KMS-11 (cell line): ENCODE data around the gene TOR1AIP1.
A peak's percentile ranks its signal among the peaks of the same experiment; 100 is the strongest.
"Not testable (repeated sequence)": the region's sequence is repeated elsewhere in the genome, so short reads cannot be mapped to it uniquely, and the experiment has no call there.

ENCODE experiments used
- H2AFZ ChIP-seq: fragments of 200-600 bp; sonication (generic); 2 replicates; pipeline ENCODE4 v1.6.1; 2016; ENCODE audit warnings: antibody characterized with exemption, mixed run types, low read depth
- H3K27ac ChIP-seq: fragments of 200-600 bp; sonication (generic); 2 replicates; pipeline ENCODE4 v1.6.1; 2016; ENCODE audit warnings: mild to moderate bottlenecking, mixed run types
- H3K27me3 ChIP-seq: fragments of 200-600 bp; sonication (generic); 2 replicates; pipeline ENCODE4 v1.6.1; 2017; ENCODE audit warnings: mild to moderate bottlenecking, low read depth, mixed run types, moderate library complexity; ENCODE audit not compliant: insufficient read depth
- H3K36me3 ChIP-seq: fragments of 200-600 bp; sonication (generic); 2 replicates; pipeline ENCODE4 v1.6.1; 2017; ENCODE audit warnings: mild to moderate bottlenecking, mixed run types; ENCODE audit not compliant: insufficient read depth
- H3K4me1 ChIP-seq: fragments of 200-600 bp; sonication (generic); 2 replicates; pipeline ENCODE4 v1.6.1; 2016; ENCODE audit warnings: mild to moderate bottlenecking, low read depth, mixed run types; ENCODE audit not compliant: poor library complexity, severe bottlenecking
- H3K4me2 ChIP-seq: fragments of 200-600 bp; sonication (generic); 2 replicates; pipeline ENCODE4 v1.7.0; 2016; ENCODE audit warnings: mild to moderate bottlenecking, mixed run types
- H3K4me3 ChIP-seq: fragments of 200-600 bp; sonication (generic); IDR thresholded peaks from 2 replicates; pipeline ENCODE4 v1.6.1; 2017; ENCODE audit warnings: low read depth, low read length, mixed read lengths; ENCODE audit not compliant: insufficient read depth
- H3K79me2 ChIP-seq: fragments of 200-600 bp; sonication (generic); 2 replicates; pipeline ENCODE4 v1.6.1; 2016; ENCODE audit warnings: low read depth, mixed run types; ENCODE audit not compliant: insufficient read depth
- H3K9ac ChIP-seq: fragments of 200-600 bp; sonication (generic); 2 replicates; pipeline ENCODE4 v1.6.1; 2016; ENCODE audit warnings: mild to moderate bottlenecking, mixed run types
- H4K20me1 ChIP-seq: fragments of 200-600 bp; sonication (generic); 2 replicates; pipeline ENCODE4 v1.6.1; 2016; ENCODE audit warnings: mild to moderate bottlenecking, mixed run types; ENCODE audit not compliant: insufficient read depth
- CTCF ChIP-seq: fragments of 200-600 bp; sonication (generic); conservative IDR thresholded peaks from 2 replicates; pipeline ENCODE4 v1.6.1; 2017; ENCODE audit warnings: low read depth, mild to moderate bottlenecking, antibody characterized with exemption, low read length, moderate library complexity, mixed read lengths

TOR1AIP1 gene

GRCh38 chr1:179882253-179883039 is at the start of gene TOR1AIP1:
TOR1AIP1 (plus strand) TSS chr1:179882285; CDS start chr1:179882503, 218 bp downstream.
- H2AFZ ChIP-seq, result peak within 1 kb of the TSS; percentile 90
- TF ChIP-seq CTCF, result no peak
- peak within 1 kb of the TSS; percentile 87 for H3K4me3 ChIP-seq
- peaks cover 70% of the 10 kb centered on the region for H3K4me1 ChIP-seq
- no peaks in the 10 kb centered on the region for H4K20me1 ChIP-seq
- H3K27ac ChIP-seq, result peak within 1 kb of the TSS; percentile 96
- no peaks in the 10 kb centered on the region for H3K27me3 ChIP-seq
- H3K9ac ChIP-seq, result peak within 1 kb of the TSS; percentile 97
- H3K79me2 ChIP-seq, result peaks cover 44% of the 10 kb centered on the region
- H3K36me3 ChIP-seq, result no peaks in the 10 kb centered on the region; the same call in 1 of the 2 replicates
- H3K4me2 ChIP-seq, result peak within 1 kb of the TSS; percentile 88

- not testable (repeated sequence) for H2AFZ ChIP-seq
Observed at GRCh38 chr1:179836686-179837445, 45.2 kb upstream of the TOR1AIP1 start.

GRCh38 chr1:179840107-179840506 is 42.0 kb upstream of the TOR1AIP1 start:
- H3K4me2 ChIP-seq, result no peak overlapping the region
- no peaks in the 10 kb centered on the region for H3K27me3 ChIP-seq
- no peaks in the 10 kb centered on the region for H4K20me1 ChIP-seq
- no peak overlapping the region for H2AFZ ChIP-seq
- H3K36me3 ChIP-seq, result no peaks in the 10 kb centered on the region
- H3K27ac ChIP-seq, result no peak overlapping the region
- H3K4me1 ChIP-seq, result no peaks in the 10 kb centered on the region
- no peak overlapping the region for H3K4me3 ChIP-seq
- TF ChIP-seq CTCF, result no peak
- H3K9ac ChIP-seq, result no peak overlapping the region
- no peaks in the 10 kb centered on the region for H3K79me2 ChIP-seq

More at GRCh38 chr1:179836686-179837445, 45.2 kb upstream of the TOR1AIP1 start:
- H3K27me3 ChIP-seq, H3K27ac ChIP-seq, H3K79me2 ChIP-seq, H3K4me2 ChIP-seq, H3K36me3 ChIP-seq, H4K20me1 ChIP-seq, H3K9ac ChIP-seq, H3K4me3 ChIP-seq: not testable (repeated sequence)
- peaks cover 30% of the 10 kb centered on the region for H3K4me1 ChIP-seq

- Histone ChIP-seq H3K79me2 (no peaks in the 10 kb centered on the region), H3K27me3 (no peaks in the 10 kb centered on the region), H3K4me1 (no peaks in the 10 kb centered on the region), H3K4me2 (no peak overlapping the region), H3K9ac (no peak overlapping the region), H3K4me3 (no peak overlapping the region), H3K36me3 (no peaks in the 10 kb centered on the region; the same call in 1 of the 2 replicates), H4K20me1 (no peaks in the 10 kb centered on the region), H2AFZ (no peak overlapping the region), H3K27ac (no peak overlapping the region)
- TF ChIP-seq CTCF, result no peak
Observed at GRCh38 chr1:179848233-179848632, 33.9 kb upstream of the TOR1AIP1 start.

- no peaks in the 10 kb centered on the region for H3K4me1 ChIP-seq
- no peaks in the 10 kb centered on the region for H3K79me2 ChIP-seq
- H4K20me1 ChIP-seq, result no peaks in the 10 kb centered on the region
- H3K4me2 ChIP-seq, result no peak overlapping the region
- no peak overlapping the region for H3K9ac ChIP-seq
- H2AFZ ChIP-seq, result no peak overlapping the region
- no peaks in the 10 kb centered on the region; the same call in 1 of the 2 replicates for H3K36me3 ChIP-seq
- H3K27me3 ChIP-seq, result no peaks in the 10 kb centered on the region
- H3K4me3 ChIP-seq, result no peak overlapping the region
- TF ChIP-seq CTCF, result no peak
- H3K27ac ChIP-seq, result no peak overlapping the region
Observed at GRCh38 chr1:179853102-179853501, 29.0 kb upstream of the TOR1AIP1 start.

GRCh38 chr1:179855831-179856230 is 26.3 kb upstream of the TOR1AIP1 start:
- not testable (repeated sequence) for H3K4me1 ChIP-seq, H3K4me3 ChIP-seq, H2AFZ ChIP-seq, H3K27me3 ChIP-seq, H3K36me3 ChIP-seq, H3K4me2 ChIP-seq, H4K20me1 ChIP-seq, H3K79me2 ChIP-seq, H3K27ac ChIP-seq, H3K9ac ChIP-seq
